Peyer's patch (tissue), 4 donors: ENCODE measurements around the gene UAP1. TPM values are rescaled to one million over a fixed set of nuclear protein-coding genes. Genes with fewer than 3 reads are reported as not detected.

Source experiments
- DNase-seq, 3 donors: peaks; one replicate each; pipeline ENCODE4 v3.0.0-alpha.2; 2017 to 2019
- H3K27ac ChIP-seq, 4 donors: fragments of 200-600 bp; sonication (generic); one replicate each; pipeline ENCODE4 v1.5.1; 2016 to 2019
- H3K27me3 ChIP-seq, 2 donors: fragments of 200-600 bp; sonication (generic); one replicate each; pipeline ENCODE4 v1.5.1; 2019
- H3K36me3 ChIP-seq, 3 donors: fragments of 200-600 bp; sonication (generic); one replicate each; pipeline ENCODE4 v1.5.1; 2016 to 2019
- H3K4me1 ChIP-seq, 4 donors: fragments of 200-600 bp; sonication (generic); one replicate each; pipeline ENCODE4 v1.5.1; 2016 to 2019
- H3K4me3 ChIP-seq, 4 donors: fragments of 200-600 bp; sonication (generic); 1 replicate in 3 of 4; 2 replicates in 1 of 4; pipeline ENCODE4 v1.5.1; 2016 to 2019; ENCODE audit warnings: mild to moderate bottlenecking in 1 of 4
- H3K9me3 ChIP-seq, 4 donors: fragments of 200-600 bp; sonication (generic); one replicate each; pipeline ENCODE4 v1.5.1; 2016 to 2019; ENCODE audit warnings: mild to moderate bottlenecking in 1 of 4
- POLR2A ChIP-seq, 2 donors: fragments of 450-650 bp; IDR thresholded peaks; one replicate each; pipeline ENCODE4 v1.5.1; 2017; ENCODE audit warnings: antibody characterized with exemption in 2 of 2, mild to moderate bottlenecking in 2 of 2, moderate library complexity in 2 of 2
- total RNA-seq, 4 donors: library from RNA; depleted of rRNA; stranded (reverse); fragments of >200 nt; gene quantifications; one replicate each; pipeline ENCODE4 v1.1.0, GENCODE V29; 2016
- TF ChIP-seq, protein P1 (sequence below), 6 experiments: fragments of 450-650 bp in 4 of 6; fragments of 200-600 bp in 2 of 6; sonication (generic) in 1 of 6; IDR thresholded peaks; one replicate each; pipeline ENCODE4 v1.5.1; 2017 to 2019; ENCODE audit warnings: antibody characterized with exemption in 6 of 6, mild to moderate bottlenecking in 3 of 6, moderate library complexity in 1 of 6

Gene UAP1
- total RNA-seq, 4 donors from 2014 or later, result 101 to 131 (median 122) TPM

DNA sequence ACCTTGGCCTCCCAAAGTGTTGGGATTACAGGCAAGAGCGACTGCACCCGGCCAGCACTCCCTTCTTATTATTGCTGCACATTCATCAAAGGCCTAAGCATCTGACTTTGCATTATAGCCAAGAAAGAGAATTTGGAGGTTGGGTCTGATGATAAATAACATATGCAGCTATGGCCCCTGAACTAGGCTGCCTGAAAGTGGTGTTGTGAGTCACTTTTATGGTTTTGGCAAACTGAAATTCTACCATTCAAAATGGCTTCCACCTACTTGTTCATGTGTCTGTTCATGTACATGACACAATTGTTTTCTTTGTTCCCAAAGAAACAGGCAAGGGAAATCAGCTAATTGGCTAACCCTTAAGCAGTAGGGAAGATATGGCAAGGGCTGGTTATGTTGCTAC, 25.0 kb upstream of the UAP1 start:
- no peaks in the 10 kb centered on the region for H3K4me1 ChIP-seq
- TF ChIP-seq, protein P1, sequence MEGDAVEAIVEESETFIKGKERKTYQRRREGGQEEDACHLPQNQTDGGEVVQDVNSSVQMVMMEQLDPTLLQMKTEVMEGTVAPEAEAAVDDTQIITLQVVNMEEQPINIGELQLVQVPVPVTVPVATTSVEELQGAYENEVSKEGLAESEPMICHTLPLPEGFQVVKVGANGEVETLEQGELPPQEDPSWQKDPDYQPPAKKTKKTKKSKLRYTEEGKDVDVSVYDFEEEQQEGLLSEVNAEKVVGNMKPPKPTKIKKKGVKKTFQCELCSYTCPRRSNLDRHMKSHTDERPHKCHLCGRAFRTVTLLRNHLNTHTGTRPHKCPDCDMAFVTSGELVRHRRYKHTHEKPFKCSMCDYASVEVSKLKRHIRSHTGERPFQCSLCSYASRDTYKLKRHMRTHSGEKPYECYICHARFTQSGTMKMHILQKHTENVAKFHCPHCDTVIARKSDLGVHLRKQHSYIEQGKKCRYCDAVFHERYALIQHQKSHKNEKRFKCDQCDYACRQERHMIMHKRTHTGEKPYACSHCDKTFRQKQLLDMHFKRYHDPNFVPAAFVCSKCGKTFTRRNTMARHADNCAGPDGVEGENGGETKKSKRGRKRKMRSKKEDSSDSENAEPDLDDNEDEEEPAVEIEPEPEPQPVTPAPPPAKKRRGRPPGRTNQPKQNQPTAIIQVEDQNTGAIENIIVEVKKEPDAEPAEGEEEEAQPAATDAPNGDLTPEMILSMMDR (IDR thresholded peaks at IDR 0.05), result no peak
- no peak for TF ChIP-seq POLR2A (IDR thresholded peaks at IDR 0.05)
- no peak overlapping the region for H3K27ac ChIP-seq
- H3K9me3 ChIP-seq, result no peaks in the 10 kb centered on the region
- DNase-seq, result no peak
- no peak overlapping the region for H3K4me3 ChIP-seq
- H3K36me3 ChIP-seq, result no peaks in the 10 kb centered on the region
- no peaks in the 10 kb centered on the region for H3K27me3 ChIP-seq

DNA sequence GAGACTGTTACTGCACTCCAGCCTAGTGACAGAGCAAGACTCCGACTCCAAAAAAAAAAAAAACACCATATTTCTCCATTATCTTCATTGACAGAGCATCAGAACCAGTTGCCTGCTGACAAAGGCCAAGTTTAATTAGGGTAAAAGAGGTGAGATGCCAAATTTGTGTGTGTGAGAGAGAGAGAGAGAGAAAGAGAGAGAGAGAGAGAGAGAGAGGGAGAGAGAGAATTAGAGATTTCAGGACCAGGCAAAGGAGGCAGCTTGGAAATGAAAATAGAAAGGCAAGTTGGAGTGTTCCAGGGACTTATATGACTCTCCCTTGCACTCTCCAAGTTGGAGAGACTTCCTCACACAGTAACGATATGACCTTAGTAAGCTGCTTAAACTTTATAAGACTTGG, 24.3 kb upstream of the UAP1 start:
- no peaks in the 10 kb centered on the region for H3K4me1 ChIP-seq
- no peak overlapping the region for H3K4me3 ChIP-seq
- no peak for DNase-seq
- no peaks in the 10 kb centered on the region for H3K9me3 ChIP-seq
- TF ChIP-seq POLR2A (IDR thresholded peaks at IDR 0.05), result no peak
- TF ChIP-seq, protein P1 (IDR thresholded peaks at IDR 0.05), result no peak
- no peaks in the 10 kb centered on the region for H3K36me3 ChIP-seq
- H3K27ac ChIP-seq, result no peak overlapping the region
- no peaks in the 10 kb centered on the region for H3K27me3 ChIP-seq

DNA sequence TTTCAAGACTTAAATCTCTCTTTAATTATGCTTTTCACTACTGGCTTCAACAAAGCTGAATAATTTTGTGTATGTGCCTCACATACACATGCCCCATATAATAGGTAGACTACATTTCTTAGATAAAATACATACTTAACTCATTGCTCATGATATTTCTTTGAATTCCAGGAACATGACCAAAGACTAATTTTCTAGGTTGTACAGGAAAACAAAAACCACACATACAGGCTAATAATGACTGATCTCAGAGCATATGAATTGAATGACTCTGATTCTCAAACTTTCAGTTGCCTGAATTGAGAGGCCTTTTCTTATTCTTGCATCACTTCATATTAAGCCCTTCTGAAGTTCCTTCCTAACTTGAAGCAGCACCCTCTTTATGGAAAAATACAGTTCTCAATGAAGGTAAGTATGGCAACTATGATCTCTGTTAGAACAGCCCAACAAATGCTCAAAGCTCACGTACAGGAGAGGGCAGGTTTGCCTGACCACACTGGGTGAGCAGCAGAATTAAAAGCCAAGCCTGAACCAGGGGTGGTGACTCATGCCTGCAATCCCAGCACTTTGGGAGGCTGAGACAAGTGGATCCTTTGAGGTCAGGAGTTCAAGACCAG, 22.6 kb upstream of the UAP1 start:
- DNase-seq, result no peak
- Histone ChIP-seq H3K9me3 (peaks cover 0 to 6% (median 0%) of the 10 kb centered on the region in 4 donors), H3K36me3 (no peaks in the 10 kb centered on the region), H3K27me3 (no peaks in the 10 kb centered on the region), H3K4me3 (no peak overlapping the region), H3K4me1 (no peaks in the 10 kb centered on the region), H3K27ac (no peak overlapping the region)
- TF ChIP-seq, protein P1 (IDR thresholded peaks at IDR 0.05), result no peak
- no peak for TF ChIP-seq POLR2A (IDR thresholded peaks at IDR 0.05)

DNA sequence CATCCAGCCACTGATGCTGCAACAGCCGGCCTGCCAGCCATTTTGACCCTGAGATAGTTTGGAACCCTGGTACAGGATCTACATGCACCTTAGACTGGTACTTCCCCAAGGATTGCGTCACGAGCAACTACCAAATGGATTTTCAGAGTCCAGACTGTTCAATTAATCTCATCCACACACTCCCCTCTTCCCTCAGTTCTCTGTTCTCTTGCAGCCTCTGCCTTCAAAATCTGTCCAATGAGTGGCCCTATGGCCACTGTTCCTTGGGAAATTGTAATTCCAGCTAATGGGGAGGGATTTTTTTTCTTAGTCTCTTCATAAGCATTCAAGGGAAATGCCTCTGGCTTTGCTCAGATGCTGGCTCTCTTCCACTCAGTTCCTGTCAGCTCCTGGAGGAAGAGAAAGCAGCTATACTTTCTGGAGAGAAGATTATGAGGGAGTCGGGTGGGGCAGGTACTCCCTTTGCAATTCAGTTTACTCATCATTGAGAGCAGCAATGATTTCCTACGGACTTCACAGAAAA, 19.8 kb upstream of the UAP1 start:
- Histone ChIP-seq H3K9me3 (peaks cover 0 to 6% (median 0%) of the 10 kb centered on the region in 4 donors), H3K27me3 (no peaks in the 10 kb centered on the region), H3K4me1 (no peaks in the 10 kb centered on the region), H3K4me3 (no peak overlapping the region), H3K36me3 (no peaks in the 10 kb centered on the region), H3K27ac (peak overlapping the region in 2 of 4 donors; percentile 35 to 39)
- TF ChIP-seq POLR2A (IDR thresholded peaks at IDR 0.05), result no peak
- TF ChIP-seq, protein P1 (IDR thresholded peaks at IDR 0.05), result no peak
- peak in 1 of 3 donors; percentile 57 for DNase-seq

DNA sequence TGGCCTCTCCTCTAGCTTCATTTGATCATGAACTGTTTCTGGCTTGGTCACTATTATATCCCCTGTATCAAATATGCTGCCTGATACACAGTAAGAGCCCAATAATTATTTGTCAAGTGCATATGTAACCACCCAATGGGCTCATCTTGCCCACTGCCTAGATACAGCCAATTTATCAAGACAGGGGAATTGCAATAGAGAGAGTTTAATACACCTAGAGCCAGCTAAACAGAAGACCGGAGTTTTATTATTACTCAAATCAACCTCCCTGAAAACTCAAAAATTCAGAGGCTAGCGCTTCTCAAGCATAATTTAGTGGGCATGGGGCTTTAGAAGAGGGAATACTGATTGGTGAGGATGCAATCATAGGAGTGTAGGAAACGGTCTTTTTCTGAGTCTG, 18.3 kb upstream of the UAP1 start:
- Histone ChIP-seq H3K4me3 (no peak overlapping the region), H3K4me1 (no peaks in the 10 kb centered on the region), H3K36me3 (no peaks in the 10 kb centered on the region), H3K27ac (no peak overlapping the region), H3K9me3 (peaks cover 0 to 6% (median 0%) of the 10 kb centered on the region in 4 donors), H3K27me3 (no peaks in the 10 kb centered on the region)
- DNase-seq, result no peak
- TF ChIP-seq POLR2A (IDR thresholded peaks at IDR 0.05), result no peak
- TF ChIP-seq, protein P1 (IDR thresholded peaks at IDR 0.05), result no peak
